GM06990 (cell line): Measurements from ENCODE around the gene LSR.

Experiments used
- DNase-seq: peaks from one replicate; pipeline ENCODE4 v3.0.0-alpha.2; 2011; ENCODE audit not compliant: insufficient read length; ENCODE audit errors: extremely low read depth
- H3K27me3 ChIP-seq: replicated peaks from 2 replicates; pipeline ENCODE4 v1.6.0; 2011; ENCODE audit warnings: low read length; ENCODE audit not compliant: control insufficient read depth, insufficient read depth
- H3K36me3 ChIP-seq: 2 replicates; pipeline ENCODE4 v1.5.1; 2011; ENCODE audit warnings: low read length; ENCODE audit not compliant: control insufficient read depth, insufficient read depth
- H3K4me3 ChIP-seq: replicated peaks from 2 replicates; pipeline ENCODE4 v1.5.1; 2011; ENCODE audit warnings: low read depth, mild to moderate bottlenecking, control low read depth, low read length
- TF ChIP-seq, protein P1 (sequence below): IDR thresholded peaks from 2 replicates; pipeline ENCODE4 v1.5.1; 2011; ENCODE audit warnings: low read length, control low read depth, mild to moderate bottlenecking, inconsistent platforms; ENCODE audit not compliant: insufficient read depth, poor library complexity, severe bottlenecking

The LSR gene

DNA sequence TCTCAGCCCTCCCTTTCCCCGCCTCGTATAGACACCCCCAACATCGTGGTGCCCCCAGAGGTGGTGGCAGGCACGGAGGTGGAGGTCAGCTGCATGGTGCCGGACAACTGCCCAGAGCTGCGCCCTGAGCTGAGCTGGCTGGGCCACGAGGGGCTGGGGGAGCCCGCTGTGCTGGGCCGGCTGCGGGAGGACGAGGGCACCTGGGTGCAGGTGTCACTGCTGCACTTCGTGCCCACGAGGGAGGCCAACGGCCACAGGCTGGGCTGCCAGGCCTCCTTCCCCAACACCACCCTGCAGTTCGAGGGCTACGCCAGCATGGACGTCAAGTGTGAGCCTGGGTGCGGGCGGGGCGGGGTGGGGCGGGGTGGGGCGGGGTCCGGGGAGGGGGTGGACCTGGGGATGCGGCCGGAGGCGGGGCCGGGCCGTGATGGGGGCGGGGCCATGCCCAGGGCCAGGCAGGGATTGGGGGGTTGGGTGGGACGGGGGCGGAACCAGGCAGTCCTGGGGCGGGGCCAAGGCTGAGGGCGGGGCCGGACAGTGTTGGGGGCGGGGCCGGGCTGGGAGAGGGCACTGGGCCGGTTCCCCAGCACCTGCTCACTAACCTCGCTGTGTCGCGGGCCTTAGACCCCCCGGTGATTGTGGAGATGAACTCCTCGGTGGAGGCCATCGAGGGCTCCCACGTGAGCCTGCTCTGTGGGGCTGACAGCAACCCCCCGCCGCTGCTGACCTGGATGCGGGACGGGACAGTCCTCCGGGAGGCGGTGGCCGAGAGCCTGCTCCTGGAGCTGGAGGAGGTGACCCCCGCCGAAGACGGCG lies 50.9 kb downstream of the LSR start:
- no peak overlapping the region for H3K4me3 ChIP-seq
- H3K27me3 ChIP-seq: no peaks in the 10 kb centered on the region
- no peak for DNase-seq
- H3K36me3 ChIP-seq: no peaks in the 10 kb centered on the region
- TF ChIP-seq, protein P1, sequence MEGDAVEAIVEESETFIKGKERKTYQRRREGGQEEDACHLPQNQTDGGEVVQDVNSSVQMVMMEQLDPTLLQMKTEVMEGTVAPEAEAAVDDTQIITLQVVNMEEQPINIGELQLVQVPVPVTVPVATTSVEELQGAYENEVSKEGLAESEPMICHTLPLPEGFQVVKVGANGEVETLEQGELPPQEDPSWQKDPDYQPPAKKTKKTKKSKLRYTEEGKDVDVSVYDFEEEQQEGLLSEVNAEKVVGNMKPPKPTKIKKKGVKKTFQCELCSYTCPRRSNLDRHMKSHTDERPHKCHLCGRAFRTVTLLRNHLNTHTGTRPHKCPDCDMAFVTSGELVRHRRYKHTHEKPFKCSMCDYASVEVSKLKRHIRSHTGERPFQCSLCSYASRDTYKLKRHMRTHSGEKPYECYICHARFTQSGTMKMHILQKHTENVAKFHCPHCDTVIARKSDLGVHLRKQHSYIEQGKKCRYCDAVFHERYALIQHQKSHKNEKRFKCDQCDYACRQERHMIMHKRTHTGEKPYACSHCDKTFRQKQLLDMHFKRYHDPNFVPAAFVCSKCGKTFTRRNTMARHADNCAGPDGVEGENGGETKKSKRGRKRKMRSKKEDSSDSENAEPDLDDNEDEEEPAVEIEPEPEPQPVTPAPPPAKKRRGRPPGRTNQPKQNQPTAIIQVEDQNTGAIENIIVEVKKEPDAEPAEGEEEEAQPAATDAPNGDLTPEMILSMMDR: no peak

DNA sequence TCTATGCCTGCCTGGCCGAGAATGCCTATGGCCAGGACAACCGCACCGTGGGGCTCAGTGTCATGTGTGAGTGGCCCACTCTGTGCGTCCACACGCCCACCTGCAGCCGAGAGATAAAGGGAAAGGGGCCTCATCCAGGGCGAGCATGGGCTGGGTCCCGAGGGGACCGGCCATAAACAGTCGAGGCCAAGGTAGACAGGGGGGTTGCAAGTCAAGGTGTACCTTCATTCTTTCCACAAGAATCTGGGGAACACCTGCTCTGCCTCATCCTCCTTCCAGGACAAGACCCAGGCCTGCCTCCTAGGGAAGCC lies 51.5 kb downstream of the LSR start:
- no peak for DNase-seq
- Histone ChIP-seq H3K4me3 (no peak overlapping the region), H3K36me3 (no peaks in the 10 kb centered on the region), H3K27me3 (no peaks in the 10 kb centered on the region)
- TF ChIP-seq, protein P1: no peak

DNA sequence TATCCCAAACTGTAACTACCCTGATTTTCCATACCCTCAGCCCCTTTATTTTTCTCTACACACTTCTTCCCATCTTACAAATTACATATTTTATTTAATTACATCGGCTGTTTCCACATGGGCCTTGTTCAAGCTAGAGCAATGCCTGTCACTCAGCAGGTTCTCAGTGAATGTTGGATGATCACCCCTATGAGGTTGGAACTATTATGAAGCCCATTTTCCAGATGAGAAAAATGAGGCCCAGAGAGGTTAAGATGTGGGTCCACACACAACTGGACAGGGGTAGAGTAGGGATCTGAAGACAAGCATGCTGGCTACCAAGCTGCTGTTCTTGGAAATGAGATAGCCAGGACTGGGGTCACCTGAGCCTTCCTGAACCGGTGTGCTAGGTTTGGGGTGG lies 53.2 kb downstream of the LSR start:
- H3K27me3 ChIP-seq: no peaks in the 10 kb centered on the region
- H3K36me3 ChIP-seq: no peaks in the 10 kb centered on the region
- DNase-seq: no peak
- TF ChIP-seq, protein P1: no peak
- no peak overlapping the region for H3K4me3 ChIP-seq

DNA sequence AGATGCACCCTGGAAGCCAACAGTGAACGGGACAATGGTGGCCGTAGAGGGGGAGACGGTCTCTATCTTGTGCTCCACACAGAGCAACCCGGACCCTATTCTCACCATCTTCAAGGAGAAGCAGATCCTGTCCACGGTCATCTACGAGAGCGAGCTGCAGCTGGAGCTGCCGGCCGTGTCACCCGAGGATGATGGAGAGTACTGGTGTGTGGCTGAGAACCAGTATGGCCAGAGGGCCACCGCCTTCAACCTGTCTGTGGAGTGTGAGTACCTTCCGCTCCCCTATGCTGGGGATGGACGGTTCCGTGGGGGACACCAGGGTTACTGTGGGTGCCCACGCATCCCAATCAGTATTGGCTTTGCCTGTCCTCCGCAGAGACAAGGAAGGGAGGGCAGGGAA lies 53.6 kb downstream of the LSR start:
- Histone ChIP-seq H3K36me3 (no peaks in the 10 kb centered on the region), H3K4me3 (no peak overlapping the region), H3K27me3 (no peaks in the 10 kb centered on the region)
- TF ChIP-seq, protein P1: no peak
- no peak for DNase-seq

DNA sequence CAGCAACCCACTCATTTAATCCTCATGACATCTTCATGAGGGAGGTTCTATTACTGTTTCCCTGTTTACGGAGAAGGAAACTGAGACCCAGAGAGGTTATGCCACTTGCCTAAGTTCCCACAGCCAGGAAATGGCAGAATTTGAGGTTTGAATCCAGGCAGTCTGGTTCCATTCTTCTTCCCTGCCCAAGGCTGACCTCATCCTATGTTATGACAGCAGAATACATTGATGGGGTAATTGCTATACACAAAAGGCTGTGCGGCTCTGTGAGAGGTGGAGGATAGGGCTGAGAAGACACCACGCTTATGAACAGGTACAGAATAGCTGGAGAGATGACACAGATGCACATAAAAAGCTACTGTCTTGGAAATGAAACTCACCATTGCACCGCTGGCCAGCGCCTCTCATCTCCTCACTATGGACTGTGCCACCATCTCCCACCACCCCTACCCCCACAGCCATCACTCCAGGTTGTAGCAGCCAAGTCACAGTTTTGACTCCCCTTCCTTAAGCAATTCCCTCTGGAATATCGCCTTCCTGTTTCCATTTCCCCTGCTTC lies 54.6 kb downstream of the LSR start:
- H3K36me3 ChIP-seq: no peaks in the 10 kb centered on the region
- no peaks in the 10 kb centered on the region for H3K27me3 ChIP-seq
- TF ChIP-seq, protein P1: no peak
- no peak overlapping the region for H3K4me3 ChIP-seq
- no peak for DNase-seq
